HEK293 (cell line): ENCODE results near the gene LYST.

Experiments used
- CTCF ChIA-PET: fragments of 350-600 bp; formaldehyde crosslinking; extraction: SDS; loops from one replicate; lab custom pipeline; 2021; ENCODE audit warnings: antibody characterized with exemption; lab: Yijun Ruan, JAX
- POLR2A ChIA-PET: fragments of 300-600 bp; formaldehyde crosslinking; extraction: SDS; loops from one replicate; lab custom pipeline; 2020; ENCODE audit warnings: antibody characterized with exemption, inconsistent platforms; lab: Yijun Ruan, JAX
- H3K27ac ChIP-seq: fragments of 200-500 bp; sonication (Bioruptor generic); 2 replicates; pipeline ENCODE4 v1.5.1; 2014; ENCODE audit warnings: low read depth, low read length, control low read depth, inconsistent platforms; ENCODE audit errors: extremely low read depth
- H3K36me3 ChIP-seq, 2 experiments: fragments of 200-500 bp in 1 of 2; sonication (Bioruptor generic) in 1 of 2; 1 replicate in 1 of 2; 2 replicates in 1 of 2; pipeline ENCODE4 v1.5.1; 2014 to 2017; ENCODE audit warnings: inconsistent platforms in 2 of 2, low read length in 2 of 2; ENCODE audit not compliant: control insufficient read depth in 2 of 2, insufficient read depth in 1 of 2
- H3K4me1 ChIP-seq: fragments of 200-500 bp; sonication (Bioruptor generic); 2 replicates; pipeline ENCODE4 v1.5.1; 2014; ENCODE audit warnings: mild to moderate bottlenecking, low read length, inconsistent platforms; ENCODE audit not compliant: control insufficient read depth, insufficient read depth
- H3K4me3 ChIP-seq: 2 replicates; pipeline ENCODE4 v1.5.1; 2011; ENCODE audit warnings: low read depth, mild to moderate bottlenecking, control low read depth, low read length, moderate library complexity
- H3K9me3 ChIP-seq: fragments of 200-500 bp; sonication (Bioruptor generic); 2 replicates; pipeline ENCODE4 v1.5.1; 2014; ENCODE audit warnings: low read depth, low read length, inconsistent platforms; ENCODE audit not compliant: control insufficient read depth, insufficient read depth
- PRDM2 ChIP-seq: fragments of 450-650 bp; formaldehyde crosslinking; IDR thresholded peaks from 2 replicates; pipeline ENCODE4 v1.5.1; 2016; ENCODE audit warnings: missing biosample characterization, missing genetic modification characterization, borderline replicate concordance
- PRDM6 ChIP-seq: fragments of 450-650 bp; formaldehyde crosslinking; IDR thresholded peaks from 2 replicates; pipeline ENCODE4 v1.5.1; 2017; ENCODE audit warnings: missing biosample characterization, missing genetic modification characterization
- REPIN1 ChIP-seq: fragments of 450-650 bp; formaldehyde crosslinking; IDR thresholded peaks from 2 replicates; pipeline ENCODE4 v1.5.1; 2017; ENCODE audit warnings: missing biosample characterization, missing genetic modification characterization, low read depth
- SCRT1 ChIP-seq: fragments of 450-650 bp; formaldehyde crosslinking; IDR thresholded peaks from 2 replicates; pipeline ENCODE4 v1.5.1; 2016; ENCODE audit warnings: missing biosample characterization, missing genetic modification characterization, borderline replicate concordance
- ZBTB6 ChIP-seq: fragments of 450-650 bp; formaldehyde crosslinking; IDR thresholded peaks from 2 replicates; pipeline ENCODE4 v1.5.1; 2017; ENCODE audit warnings: missing biosample characterization, missing genetic modification characterization
- ZFP3 ChIP-seq: fragments of 450-650 bp; formaldehyde crosslinking; IDR thresholded peaks from 2 replicates; pipeline ENCODE4 v1.5.1; 2016; ENCODE audit warnings: low read depth, missing biosample characterization, missing genetic modification characterization
- ZNF10 ChIP-seq: fragments of 450-650 bp; formaldehyde crosslinking; IDR thresholded peaks from 2 replicates; pipeline ENCODE4 v1.5.1; 2017; ENCODE audit warnings: missing biosample characterization, missing genetic modification characterization
- ZNF133 ChIP-seq: fragments of 450-650 bp; formaldehyde crosslinking; IDR thresholded peaks from 2 replicates; pipeline ENCODE4 v1.5.1; 2016; ENCODE audit warnings: missing biosample characterization, missing genetic modification characterization
- ZNF155 ChIP-seq: fragments of 450-650 bp; formaldehyde crosslinking; IDR thresholded peaks from 2 replicates; pipeline ENCODE4 v1.5.1; 2016; ENCODE audit warnings: missing biosample characterization, missing genetic modification characterization
- ZNF311 ChIP-seq: fragments of 450-650 bp; formaldehyde crosslinking; IDR thresholded peaks from 2 replicates; pipeline ENCODE4 v1.5.1; 2017; ENCODE audit warnings: missing biosample characterization, missing genetic modification characterization, borderline replicate concordance
- ZNF362 ChIP-seq: fragments of 450-650 bp; formaldehyde crosslinking; IDR thresholded peaks from 2 replicates; pipeline ENCODE4 v1.5.1; 2016; ENCODE audit warnings: missing biosample characterization, missing genetic modification characterization
- ZNF394 ChIP-seq: fragments of 450-650 bp; formaldehyde crosslinking; IDR thresholded peaks from 2 replicates; pipeline ENCODE4 v1.5.1; 2016; ENCODE audit warnings: missing biosample characterization, missing genetic modification characterization, mild to moderate bottlenecking, moderate library complexity, borderline replicate concordance
- ZNF529 ChIP-seq: fragments of 450-650 bp; formaldehyde crosslinking; IDR thresholded peaks from 2 replicates; pipeline ENCODE4 v1.5.1; 2017; ENCODE audit warnings: missing genetic modification characterization, missing biosample characterization; ENCODE audit not compliant: insufficient replicate concordance
- ZNF549 ChIP-seq: fragments of 450-650 bp; IDR thresholded peaks from 2 replicates; pipeline ENCODE4 v1.5.1; 2018; ENCODE audit warnings: missing biosample characterization, missing genetic modification characterization, mild to moderate bottlenecking, inconsistent platforms, moderate library complexity
- ZNF585B ChIP-seq: fragments of 450-650 bp; formaldehyde crosslinking; IDR thresholded peaks from 2 replicates; pipeline ENCODE4 v1.5.1; 2016; ENCODE audit warnings: missing biosample characterization, missing genetic modification characterization
- ZNF621 ChIP-seq: fragments of 450-650 bp; formaldehyde crosslinking; IDR thresholded peaks from 2 replicates; pipeline ENCODE4 v1.5.1; 2017; ENCODE audit warnings: missing biosample characterization, missing genetic modification characterization
- ZNF629 ChIP-seq: fragments of 450-650 bp; formaldehyde crosslinking; IDR thresholded peaks from 2 replicates; pipeline ENCODE4 v1.5.1; 2017; ENCODE audit warnings: missing biosample characterization, missing genetic modification characterization
- ZNF837 ChIP-seq: fragments of 450-650 bp; formaldehyde crosslinking; IDR thresholded peaks from 2 replicates; pipeline ENCODE4 v1.5.1; 2016; ENCODE audit warnings: missing biosample characterization, missing genetic modification characterization
- ZSCAN4 ChIP-seq: fragments of 450-650 bp; formaldehyde crosslinking; IDR thresholded peaks from 2 replicates; pipeline ENCODE4 v1.5.1; 2017; ENCODE audit warnings: missing biosample characterization, missing genetic modification characterization
- ZSCAN5A ChIP-seq: fragments of 450-650 bp; formaldehyde crosslinking; IDR thresholded peaks from 2 replicates; pipeline ENCODE4 v1.5.1; 2016; ENCODE audit warnings: missing biosample characterization, missing genetic modification characterization

Gene LYST

GRCh38 chr1:235763962-235764361, 102.7 kb downstream of the LYST start:
- CTCF ChIA-PET = interaction anchor here (0.7 to 0.9 kb wide), 2 partner anchors 10 to 14 kb away, joined by 3 to 4 read pairs; no protein-coding TSS in a partner anchor
- H3K36me3 ChIP-seq = peaks cover 3 to 7% of the 10 kb centered on the region in 2 experiments
- H3K9me3 ChIP-seq = no peaks in the 10 kb centered on the region
- peaks cover under 1% of the 10 kb centered on the region; the same call in 1 of the 2 replicates for H3K4me1 ChIP-seq
- TF ChIP-seq REPIN1 (tag by site-specific recombination) (no peak), ZNF394 (no peak), PRDM2 (no peak)
- H3K4me3 ChIP-seq = no peak overlapping the region
- POLR2A ChIA-PET = interaction anchor here (0.5 kb wide), 1 partner anchor 171 kb away, joined by 5 read pairs; no protein-coding TSS in a partner anchor
- H3K27ac ChIP-seq = no peak overlapping the region

DNA sequence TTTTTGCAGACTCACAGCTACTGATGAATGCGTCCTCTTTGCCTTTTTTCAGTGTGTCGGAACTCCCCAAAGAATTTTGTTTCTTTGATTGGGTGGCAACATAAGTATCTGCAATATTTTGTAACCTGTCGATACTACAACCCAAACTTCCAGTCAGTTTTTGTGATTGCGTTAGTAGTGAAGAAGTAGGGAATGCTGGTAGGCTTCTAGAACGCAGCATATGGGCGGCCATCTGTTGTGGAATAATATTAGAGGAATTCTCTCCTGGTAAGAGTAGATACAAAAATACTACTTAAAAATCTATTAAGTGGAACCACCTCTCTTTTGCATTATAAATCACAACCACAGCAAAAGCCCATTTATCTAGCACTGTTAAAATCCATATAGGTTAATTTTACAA, 107.4 kb downstream of the LYST start:
- H3K4me3 ChIP-seq = no peak overlapping the region
- no peaks in the 10 kb centered on the region for H3K9me3 ChIP-seq
- ChIA-PET POLR2A (no interaction called here), CTCF (interaction anchor here (0.5 to 0.9 kb wide), 4 partner anchors 23 to 166 kb away, joined by 3 to 4 read pairs (median 3); no protein-coding TSS in a partner anchor)
- no peak overlapping the region for H3K27ac ChIP-seq
- H3K36me3 ChIP-seq = peaks cover 3 to 10% of the 10 kb centered on the region in 2 experiments
- peaks cover 3% of the 10 kb centered on the region; the same call in 1 of the 2 replicates for H3K4me1 ChIP-seq
- TF ChIP-seq ZNF362 (tag by site-specific recombination) (no peak), ZNF549 (tag by site-specific recombination) (no peak), ZBTB6 (no peak), ZSCAN5A (tag by site-specific recombination) (no peak), ZNF311 (tag by site-specific recombination) (no peak), ZNF629 (tag by site-specific recombination) (no peak), ZNF529 (tag by site-specific recombination) (no peak), ZNF621 (tag by site-specific recombination) (no peak), PRDM6 (tag by site-specific recombination) (no peak), ZNF155 (tag by site-specific recombination) (no peak), ZFP3 (tag by site-specific recombination) (no peak), SCRT1 (tag by site-specific recombination) (no peak), ZSCAN4 (tag by site-specific recombination) (no peak), ZNF133 (tag by site-specific recombination) (no peak), ZNF837 (tag by site-specific recombination) (no peak), ZNF10 (tag by site-specific recombination) (no peak; the same call in 1 of the 2 replicates), ZNF585B (tag by site-specific recombination) (no peak)
